OCI-LY3 (cell line): ENCODE results near the gene CHTF18.
"Not testable (repeated sequence)": the region's sequence is repeated elsewhere in the genome, so short reads cannot be mapped to it uniquely, and the experiment has no call there.

Experiments used
- H2AFZ ChIP-seq: fragments of 200-600, 300-600 bp; shearing (Covaris generic); 2 replicates; pipeline ENCODE4 v1.6.0; 2014; ENCODE audit warnings: antibody characterized with exemption, low read depth, low read length
- H3K27ac ChIP-seq: fragments of 200-600, 300-600 bp; sonication (generic); 2 replicates; pipeline ENCODE4 v1.5.1; 2014; ENCODE audit warnings: mild to moderate bottlenecking, low read length, moderate library complexity, mixed read lengths
- H3K27me3 ChIP-seq: fragments of 200-600, 300-600 bp; sonication (generic); 2 replicates; pipeline ENCODE4 v1.6.1; 2014; ENCODE audit warnings: low read depth, low read length, mixed read lengths
- H3K36me3 ChIP-seq: fragments of 200-600, 300-600 bp; sonication (generic); replicated peaks from 2 replicates; pipeline ENCODE3; 2014; ENCODE audit warnings: low read depth, low read length, mixed read lengths
- H3K4me1 ChIP-seq: fragments of 300-600, 200-600 bp; sonication (generic); 2 replicates; pipeline ENCODE4 v1.6.1; 2014; ENCODE audit warnings: low read length, mixed read lengths
- H3K4me2 ChIP-seq: fragments of 200-600, 300-600 bp; sonication (generic); 2 replicates; pipeline ENCODE4 v1.6.1; 2014; ENCODE audit warnings: low read length, mixed read lengths
- H3K4me3 ChIP-seq: fragments of 300-600, 200-600 bp; sonication (generic); 2 replicates; pipeline ENCODE4 v1.5.1; 2014; ENCODE audit warnings: antibody characterized with exemption, mild to moderate bottlenecking, low read length, moderate library complexity
- H3K79me2 ChIP-seq: fragments of 300-600, 200-600 bp; shearing (Covaris generic); 2 replicates; pipeline ENCODE4 v1.6.1; 2014; ENCODE audit warnings: mild to moderate bottlenecking, low read length, mixed read lengths
- H3K9ac ChIP-seq: fragments of 300-600, 200-600 bp; shearing (Covaris generic); 2 replicates; pipeline ENCODE4 v1.6.0; 2014; ENCODE audit warnings: mild to moderate bottlenecking, low read length, moderate library complexity
- H3K9me3 ChIP-seq: fragments of 200-600, 300-600 bp; shearing (Covaris generic); 2 replicates; pipeline ENCODE4 v1.6.1; 2014; ENCODE audit warnings: low read length, mixed read lengths; ENCODE audit not compliant: insufficient read depth
- H4K20me1 ChIP-seq: fragments of 200-600, 300-600 bp; sonication (generic); 2 replicates; pipeline ENCODE4 v1.6.1; 2016; ENCODE audit warnings: low read length, mixed read lengths; ENCODE audit not compliant: insufficient read depth
- EZH2phosphoT487 ChIP-seq: fragments of 200-600 bp; shearing (Covaris generic); IDR thresholded peaks from 2 replicates; pipeline ENCODE4 v1.6.1; 2018; ENCODE audit warnings: antibody characterized with exemption, mixed run types, low read depth
- TF ChIP-seq, protein P1 (sequence below): fragments of 200-600, 300-600 bp; sonication (generic); IDR thresholded peaks from 2 replicates; pipeline ENCODE4 v1.5.1; 2014; ENCODE audit warnings: antibody characterized with exemption, low read length, low read depth

Gene CHTF18

DNA sequence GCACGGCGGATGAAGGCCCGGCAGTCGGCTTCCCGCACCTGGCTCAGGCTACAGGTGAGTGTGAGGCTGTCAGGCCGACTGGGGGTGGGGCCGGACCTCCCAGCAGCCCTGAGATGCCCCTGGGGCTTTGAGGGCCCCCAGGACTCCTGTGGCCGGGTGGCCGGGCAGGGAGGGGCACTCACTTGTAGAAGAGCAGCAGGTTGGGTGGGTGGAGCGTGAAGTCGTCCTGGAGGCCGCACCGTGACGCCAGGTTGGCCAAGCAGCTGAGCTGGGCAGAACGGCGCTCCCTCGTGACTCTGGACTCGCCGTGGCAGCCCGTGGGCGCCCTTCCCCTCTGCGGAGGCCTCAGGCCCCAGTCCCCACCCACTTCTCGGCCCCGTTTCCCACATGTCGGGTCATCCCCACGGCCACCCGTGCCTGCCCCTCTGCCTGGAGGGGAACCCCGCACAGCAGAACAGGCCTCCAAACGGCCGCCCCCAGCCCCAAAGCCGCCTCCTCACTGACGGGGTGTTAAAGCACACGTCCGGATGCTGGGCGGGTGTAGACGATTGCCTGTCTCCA is 13.1 kb upstream of the CHTF18 start:
- H3K4me1 ChIP-seq, result no peaks in the 10 kb centered on the region
- H3K79me2 ChIP-seq, result no peaks in the 10 kb centered on the region
- no peak overlapping the region for H3K27ac ChIP-seq
- TF ChIP-seq, protein P1, sequence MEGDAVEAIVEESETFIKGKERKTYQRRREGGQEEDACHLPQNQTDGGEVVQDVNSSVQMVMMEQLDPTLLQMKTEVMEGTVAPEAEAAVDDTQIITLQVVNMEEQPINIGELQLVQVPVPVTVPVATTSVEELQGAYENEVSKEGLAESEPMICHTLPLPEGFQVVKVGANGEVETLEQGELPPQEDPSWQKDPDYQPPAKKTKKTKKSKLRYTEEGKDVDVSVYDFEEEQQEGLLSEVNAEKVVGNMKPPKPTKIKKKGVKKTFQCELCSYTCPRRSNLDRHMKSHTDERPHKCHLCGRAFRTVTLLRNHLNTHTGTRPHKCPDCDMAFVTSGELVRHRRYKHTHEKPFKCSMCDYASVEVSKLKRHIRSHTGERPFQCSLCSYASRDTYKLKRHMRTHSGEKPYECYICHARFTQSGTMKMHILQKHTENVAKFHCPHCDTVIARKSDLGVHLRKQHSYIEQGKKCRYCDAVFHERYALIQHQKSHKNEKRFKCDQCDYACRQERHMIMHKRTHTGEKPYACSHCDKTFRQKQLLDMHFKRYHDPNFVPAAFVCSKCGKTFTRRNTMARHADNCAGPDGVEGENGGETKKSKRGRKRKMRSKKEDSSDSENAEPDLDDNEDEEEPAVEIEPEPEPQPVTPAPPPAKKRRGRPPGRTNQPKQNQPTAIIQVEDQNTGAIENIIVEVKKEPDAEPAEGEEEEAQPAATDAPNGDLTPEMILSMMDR, result no peak
- TF ChIP-seq EZH2phosphoT487, result no peak
- H3K4me2 ChIP-seq, result no peak overlapping the region
- H3K36me3 ChIP-seq, result no peaks in the 10 kb centered on the region
- H4K20me1 ChIP-seq, result no peaks in the 10 kb centered on the region
- no peaks in the 10 kb centered on the region for H3K9me3 ChIP-seq
- H3K27me3 ChIP-seq, result peaks cover 15% of the 10 kb centered on the region
- H3K4me3 ChIP-seq, result no peak overlapping the region
- H3K9ac ChIP-seq, result no peak overlapping the region
- no peak overlapping the region for H2AFZ ChIP-seq

DNA sequence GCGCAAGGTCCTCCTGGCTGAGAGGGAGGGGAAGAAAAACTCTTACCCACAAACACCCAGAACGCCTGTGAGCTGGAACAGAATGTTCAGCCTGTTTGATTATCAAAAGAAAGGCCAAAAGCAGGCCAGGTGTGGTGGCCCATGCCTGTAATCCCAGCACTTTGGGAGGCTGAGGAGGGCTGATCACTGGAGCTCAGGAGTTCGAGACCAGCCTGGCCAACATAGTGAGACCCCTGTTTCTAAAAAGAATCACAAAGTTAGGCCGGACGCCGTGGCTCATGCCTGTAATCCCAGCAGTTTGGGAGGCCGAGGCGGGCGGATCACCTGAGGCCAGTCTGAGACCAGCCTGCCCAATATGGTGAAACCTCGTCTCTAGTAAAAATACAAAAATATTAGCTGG is 12.1 kb upstream of the CHTF18 start:
- H2AFZ ChIP-seq, H3K9ac ChIP-seq, H3K36me3 ChIP-seq, H3K4me1 ChIP-seq, H3K4me2 ChIP-seq, H3K79me2 ChIP-seq, H3K27ac ChIP-seq, H4K20me1 ChIP-seq, H3K4me3 ChIP-seq, H3K9me3 ChIP-seq: not testable (repeated sequence)
- peaks cover 15% of the 10 kb centered on the region for H3K27me3 ChIP-seq

DNA sequence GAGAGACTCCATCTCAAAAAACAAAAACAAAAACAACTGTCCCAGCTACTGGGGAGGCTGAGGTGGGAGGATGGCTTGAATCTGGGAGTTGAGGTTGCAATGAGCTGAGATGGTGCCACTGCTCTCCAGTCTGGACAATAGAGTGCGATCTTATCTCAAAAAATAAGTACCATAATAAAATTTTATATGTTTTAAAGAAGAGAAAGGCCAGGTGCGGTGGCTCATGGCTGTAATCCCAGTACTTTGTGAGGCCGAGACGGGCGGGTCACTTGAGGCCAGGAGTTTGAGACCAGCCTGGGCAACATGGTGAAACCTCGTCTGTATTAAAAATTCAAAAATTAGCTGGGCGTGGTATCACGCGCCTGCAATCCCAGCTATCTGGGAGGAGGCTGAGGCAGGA is 11.6 kb upstream of the CHTF18 start:
- Histone ChIP-seq H3K9me3 (no peaks in the 10 kb centered on the region), H3K36me3 (no peaks in the 10 kb centered on the region), H2AFZ (no peak overlapping the region), H4K20me1 (no peaks in the 10 kb centered on the region), H3K9ac (no peak overlapping the region), H3K27me3 (peaks cover 15% of the 10 kb centered on the region), H3K79me2 (no peaks in the 10 kb centered on the region), H3K27ac (no peak overlapping the region), H3K4me1 (no peaks in the 10 kb centered on the region), H3K4me2 (no peak overlapping the region), H3K4me3 (no peak overlapping the region)
- TF ChIP-seq, protein P1, result no peak
- TF ChIP-seq EZH2phosphoT487, result no peak

DNA sequence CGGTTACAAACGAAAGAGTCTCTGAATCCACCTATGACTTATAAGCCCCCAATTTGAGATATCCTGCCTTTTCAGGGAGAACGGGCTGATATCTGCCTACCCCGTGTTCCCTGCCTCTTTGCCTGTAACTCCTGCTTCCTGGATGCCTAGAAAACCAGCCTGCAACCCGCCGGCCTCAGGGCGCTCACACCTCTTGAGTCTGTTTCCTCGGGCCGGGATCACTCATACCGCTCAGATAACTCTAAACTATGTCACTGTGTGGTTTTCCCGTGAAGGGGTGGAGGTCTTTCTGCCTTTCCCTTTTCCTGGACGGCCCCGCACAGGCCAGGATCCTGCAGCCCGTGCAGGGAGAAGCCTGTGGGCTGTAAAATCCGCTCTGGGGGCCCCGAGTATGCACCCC is 10.6 kb upstream of the CHTF18 start:
- H4K20me1 ChIP-seq, result no peaks in the 10 kb centered on the region
- H3K36me3 ChIP-seq, result no peaks in the 10 kb centered on the region
- no peak overlapping the region for H3K9ac ChIP-seq
- H3K79me2 ChIP-seq, result no peaks in the 10 kb centered on the region
- peaks cover 15% of the 10 kb centered on the region for H3K27me3 ChIP-seq
- H3K4me2 ChIP-seq, result no peak overlapping the region
- H3K4me3 ChIP-seq, result no peak overlapping the region
- no peaks in the 10 kb centered on the region for H3K4me1 ChIP-seq
- H3K9me3 ChIP-seq, result no peaks in the 10 kb centered on the region
- TF ChIP-seq EZH2phosphoT487, result no peak
- TF ChIP-seq, protein P1, result no peak
- no peak overlapping the region for H3K27ac ChIP-seq
- H2AFZ ChIP-seq, result peak overlapping the region; percentile 64; the same call in 1 of the 2 replicates
